B cell (primary cell): Measurements from ENCODE around the gene CHMP5. TPM values are rescaled to one million over a fixed set of nuclear protein-coding genes. Genes with fewer than 3 reads are reported as not detected.

Experiments
- ATAC-seq: fragments of 200-7000 bp; cut with Tn5 transposase; one replicate; pipeline ENCODE4 v1.10.0; 2021; ENCODE audit warnings: low read depth, mild to moderate bottlenecking, moderate number of reproducible peaks, moderate library complexity
- CTCF ChIA-PET: fragments of 350-600 bp; sonication (Branson Sonifier 250); formaldehyde crosslinking; loops from one replicate; lab custom pipeline; 2021; ENCODE audit warnings: antibody characterized with exemption, inconsistent platforms; lab: Charles Lee
- POLR2A ChIA-PET: fragments of 350-600 bp; sonication (Branson Sonifier 250); formaldehyde crosslinking; loops from one replicate; lab custom pipeline; 2021; ENCODE audit warnings: antibody characterized with exemption; lab: Charles Lee
- DNase-seq: peaks from one replicate; pipeline ENCODE4 v3.0.0; 2013
- H2AFZ ChIP-seq: 2 replicates; pipeline ENCODE4 v1.6.1; 2012; ENCODE audit warnings: mild to moderate bottlenecking, low read depth, low read length; ENCODE audit not compliant: insufficient read depth, poor library complexity, severe bottlenecking
- H3K27ac ChIP-seq, 2 donors: 1 replicate in 1 of 2; 2 replicates in 1 of 2; pipeline ENCODE4 v1.5.1; 2012 to 2013; ENCODE audit warnings: low read length in 2 of 2, mild to moderate bottlenecking in 2 of 2, moderate library complexity in 1 of 2
- H3K27me3 ChIP-seq, 4 experiments: fragments of 200-600 bp in 1 of 4; sonication (generic) in 1 of 4; replicated peaks in 1 of 4; 1 replicate in 2 of 4; 2 replicates in 2 of 4; pipeline versions ENCODE4 v1.6.1 to v1.7.0; 2013 to 2016; ENCODE audit warnings: low read length in 3 of 4, mild to moderate bottlenecking in 2 of 4, mixed read lengths in 1 of 4, moderate library complexity in 1 of 4; ENCODE audit not compliant: insufficient read depth in 4 of 4, control insufficient read depth in 3 of 4; ENCODE audit errors: control extremely low read depth in 1 of 4
- H3K36me3 ChIP-seq, 2 experiments: replicated peaks in 1 of 2; 1 replicate in 1 of 2; 2 replicates in 1 of 2; pipeline versions ENCODE4 v1.6.1 to v1.7.1; 2013; ENCODE audit warnings: low read length in 1 of 2; ENCODE audit not compliant: insufficient read depth in 2 of 2, control insufficient read depth in 1 of 2; ENCODE audit errors: control extremely low read depth in 1 of 2, extremely low read depth in 1 of 2
- H3K4me1 ChIP-seq, 2 donors: fragments of 200-600 bp in 1 of 2; sonication (generic) in 1 of 2; 1 replicate in 1 of 2; 2 replicates in 1 of 2; pipeline versions ENCODE4 v1.5.1 to v1.6.1; 2013 to 2017; ENCODE audit warnings: low read length in 2 of 2; ENCODE audit not compliant: control insufficient read depth in 2 of 2, insufficient read depth in 2 of 2
- H3K4me2 ChIP-seq: replicated peaks from 2 replicates; pipeline ENCODE3; 2012; ENCODE audit warnings: mild to moderate bottlenecking, low read depth, low read length; ENCODE audit not compliant: poor library complexity, severe bottlenecking
- H3K4me3 ChIP-seq, 5 experiments: fragments of 200-600 bp in 1 of 5; sonication (generic) in 1 of 5; 1 replicate in 3 of 5; 2 replicates in 2 of 5; pipeline versions ENCODE4 v1.5.1 to v1.7.0; 2011 to 2016; ENCODE audit warnings: low read length in 4 of 5, mild to moderate bottlenecking in 4 of 5, low read depth in 2 of 5, control low read depth in 1 of 5, moderate library complexity in 1 of 5; ENCODE audit not compliant: insufficient read depth in 1 of 5; ENCODE audit errors: control extremely low read depth in 1 of 5, extremely low read depth in 1 of 5
- H3K79me2 ChIP-seq: fragments of 200-600 bp; sonication (generic); one replicate; pipeline ENCODE4 v1.6.0; 2016; ENCODE audit warnings: low read length; ENCODE audit not compliant: control insufficient read depth, insufficient read depth
- H3K9ac ChIP-seq: fragments of 200-600 bp; sonication (generic); 2 replicates; pipeline ENCODE4 v1.6.1; 2017; ENCODE audit warnings: mild to moderate bottlenecking, low read length, moderate library complexity
- H3K9me3 ChIP-seq, 3 donors: one replicate each; pipeline versions ENCODE4 v1.6.1 to v1.7.1; 2013; ENCODE audit warnings: low read length in 2 of 3; ENCODE audit not compliant: control insufficient read depth in 2 of 3, insufficient read depth in 1 of 3; ENCODE audit errors: control extremely low read depth in 1 of 3
- H4K20me1 ChIP-seq: 2 replicates; pipeline ENCODE4 v1.6.0; 2012; ENCODE audit warnings: mild to moderate bottlenecking, low read length; ENCODE audit not compliant: insufficient read depth, control insufficient read depth, poor library complexity, severe bottlenecking
- H3K27ac Mint-ChIP-seq: one replicate; pipeline ENCODE4 v1.8.0; 2021; ENCODE audit warnings: mixed read lengths
- H3K27me3 Mint-ChIP-seq: one replicate; pipeline ENCODE4 v1.8.0; 2021; ENCODE audit warnings: mixed read lengths
- H3K4me1 Mint-ChIP-seq: one replicate; pipeline ENCODE4 v1.8.0; 2021; ENCODE audit warnings: mixed read lengths
- H3K4me3 Mint-ChIP-seq: one replicate; pipeline ENCODE4 v1.8.0; 2021; ENCODE audit warnings: mixed read lengths
- H3K9me3 Mint-ChIP-seq: one replicate; pipeline ENCODE4 v1.8.0; 2022; ENCODE audit warnings: mixed read lengths; ENCODE audit not compliant: insufficient read depth
- CTCF ChIP-seq: fragments of 200-600 bp; IDR thresholded peaks from one replicate; pipeline ENCODE4 v1.8.0; 2022; ENCODE audit warnings: antibody characterized with exemption, mild to moderate bottlenecking
- EZH2 ChIP-seq: IDR thresholded peaks from 2 replicates; pipeline ENCODE4 v1.6.1; 2012; ENCODE audit warnings: borderline replicate concordance, low read depth, mild to moderate bottlenecking, moderate library complexity, low read length; ENCODE audit not compliant: insufficient read depth, poor library complexity, severe bottlenecking
- WGBS: methylation state at CpG from one replicate; pipeline ENCODE4 v1.1.5; 2013; ENCODE audit warnings: missing lambda C conversion rate; ENCODE audit not compliant: insufficient coverage; 5-methylcytosine and 5-hydroxymethylcytosine counted together
- intact Hi-C: fragments of 100-400 bp; cut with micrococcal nuclease; formaldehyde crosslinking; loops from one replicate; pipeline ENCODE4 v1.10.0; 2022
- polyA minus RNA-seq: library from RNA; depleted of rRNA, polyadenylated mRNA; stranded (reverse); fragments of >200 nt; gene quantifications from 2 replicates; pipeline ENCODE4 v1.2.3, GENCODE V29; 2012
- polyA plus RNA-seq: library from polyadenylated mRNA; depleted of rRNA; stranded (reverse); fragments of >200 nt; gene quantifications from 2 replicates; pipeline ENCODE4 v1.2.3, GENCODE V29; 2012
- total RNA-seq, 2 donors: library from RNA; stranded (reverse); fragments of 120-200 nt in 1 of 2; gene quantifications; 1 replicate in 1 of 2; 2 replicates in 1 of 2; pipeline versions ENCODE4 v1.2.3 to v1.2.4, GENCODE V29; 2013 to 2022

Gene CHMP5
- 28.2 and 29.7 TPM in 2 replicates for total RNA-seq
- 44.8 TPM for total RNA-seq (2013)
- 15.3 and 20.4 TPM in 2 replicates for polyA plus RNA-seq
- polyA minus RNA-seq, result 10.6 and 16.5 TPM in 2 replicates

GRCh38 chr9:33264473-33265177 is at the start of gene CHMP5, which contains the start of gene BAG1:
Gene CHMP5 (plus strand): TSS chr9:33265049. CDS start chr9:33265079, 30 bp downstream.
Gene BAG1 (minus strand): TSS chr9:33264708.
- peak; percentile 97 for ATAC-seq
- intact Hi-C loops, result loop anchor here (1.0 to 10.0 kb wide), 8 partner anchors 26 to 780 kb away; partner anchors contain the start of genes B4GALT1, DNAJA1, NFX1 and NOL6
- Mint-ChIP-seq H3K4me3 (peak within 1 kb of the TSS; percentile 88), H3K9me3 (no peaks in the 10 kb centered on the region), H3K4me1 (peaks cover 39% of the 10 kb centered on the region), H3K27me3 (no peaks in the 10 kb centered on the region), H3K27ac (peak within 1 kb of the TSS; percentile 98)
- ChIA-PET CTCF (interaction anchor here (0.8 to 1.9 kb wide), 6 partner anchors 36 to 184 kb away, joined by 3 to 11 read pairs (median 4); no protein-coding TSS in a partner anchor), POLR2A (interaction anchor here (1.0 to 2.0 kb wide), 5 partner anchors 9 to 239 kb away, joined by 3 to 10 read pairs (median 4); partner anchors contain the start of genes DNAJA1, NFX1 and NOL6)
- peaks cover 19 to 23% of the 10 kb centered on the region in 2 donors for H3K4me1 ChIP-seq
- H2AFZ ChIP-seq, result peak within 1 kb of the TSS; percentile 86
- peak; percentile 99 for DNase-seq
- H3K27me3 ChIP-seq, result no peaks in the 10 kb centered on the region
- peak within 1 kb of the TSS; percentile 92 to 96 for H3K27ac ChIP-seq
- H3K79me2 ChIP-seq, result peaks cover 39% of the 10 kb centered on the region
- peak; percentile 34 for TF ChIP-seq CTCF
- TF ChIP-seq EZH2, result no peak
- peak within 1 kb of the TSS; percentile 89 for H3K4me2 ChIP-seq
- H3K36me3 ChIP-seq, result peaks cover 1 to 45% of the 10 kb centered on the region in 2 experiments
- peaks cover 19% of the 10 kb centered on the region for H4K20me1 ChIP-seq
- H3K9ac ChIP-seq, result peak within 1 kb of the TSS; percentile 85
- no peaks in the 10 kb centered on the region for H3K9me3 ChIP-seq
- H3K4me3 ChIP-seq, result peak within 1 kb of the TSS; percentile 89 to 99 (median 97)
- under 1% methylated on average over 67 of the region's 67 CpGs for WGBS
